Measurements from ENCODE around the gene PAK3.
A peak's percentile ranks its signal among the peaks of the same experiment; 100 is the strongest.

Gene PAK3

GRCh38 chrX:111095974-111096895 lies at the start of gene PAK3:
PAK3 (plus strand) TSS chrX:111096191; CDS start chrX:111123104, 26,913 bp downstream.
- Histone ChIP-seq H3K27me3 (no peaks in the 10 kb centered on the region), H3K4me1 (peaks cover 0 to 15% (median 4%) of the 10 kb centered on the region in 4 donors), H3K36me3 (no peaks in the 10 kb centered on the region), H3K4me3 (peak within 1 kb of the TSS; percentile 75 to 81), H3K9me3 (no peaks in the 10 kb centered on the region), H3K27ac (peak within 1 kb of the TSS; percentile 90 to 93)
- TF ChIP-seq CTCF (IDR thresholded peaks at IDR 0.05): no peak
- peak; percentile 66 to 82 for DNase-seq
- intact Hi-C loops (cut with DNase I; ENCODE audit: low total_unique reads): no loop called here

- H3K27ac ChIP-seq: no peak overlapping the region
- H3K4me3 ChIP-seq: no peak overlapping the region
- no peaks in the 10 kb centered on the region for H3K4me1 ChIP-seq
- no peaks in the 10 kb centered on the region for H3K27me3 ChIP-seq
- H3K9me3 ChIP-seq: no peaks in the 10 kb centered on the region
- intact Hi-C loops (cut with DNase I; ENCODE audit: low total_unique reads): no loop called here
- DNase-seq: no peak
- no peak for TF ChIP-seq CTCF (IDR thresholded peaks at IDR 0.05)
- no peaks in the 10 kb centered on the region for H3K36me3 ChIP-seq
Observed at GRCh38 chrX:111047575-111047974, 48.4 kb upstream of the PAK3 start.

- H3K4me1 ChIP-seq: no peaks in the 10 kb centered on the region
- DNase-seq: no peak
- no peak overlapping the region for H3K27ac ChIP-seq
- no peak overlapping the region for H3K4me3 ChIP-seq
- no peaks in the 10 kb centered on the region for H3K36me3 ChIP-seq
- no peaks in the 10 kb centered on the region for H3K9me3 ChIP-seq
- no peak for TF ChIP-seq CTCF (IDR thresholded peaks at IDR 0.05)
- intact Hi-C loops (cut with DNase I; ENCODE audit: low total_unique reads): no loop called here
- no peaks in the 10 kb centered on the region for H3K27me3 ChIP-seq
Observed at GRCh38 chrX:111052478-111052877, 43.5 kb upstream of the PAK3 start.

- Histone ChIP-seq H3K9me3 (no peaks in the 10 kb centered on the region), H3K27ac (no peak overlapping the region), H3K4me3 (no peak overlapping the region), H3K36me3 (no peaks in the 10 kb centered on the region), H3K4me1 (no peaks in the 10 kb centered on the region), H3K27me3 (no peaks in the 10 kb centered on the region)
- intact Hi-C loops (cut with DNase I; ENCODE audit: low total_unique reads): no loop called here
- TF ChIP-seq CTCF (IDR thresholded peaks at IDR 0.05): no peak
- no peak for DNase-seq
Observed at GRCh38 chrX:111071542-111072277, 24.3 kb upstream of the PAK3 start.

- DNase-seq: no peak
- no peaks in the 10 kb centered on the region for H3K4me1 ChIP-seq
- no peak overlapping the region for H3K4me3 ChIP-seq
- no peak overlapping the region for H3K27ac ChIP-seq
- H3K9me3 ChIP-seq: no peaks in the 10 kb centered on the region
- no peaks in the 10 kb centered on the region for H3K27me3 ChIP-seq
- intact Hi-C loops (cut with DNase I; ENCODE audit: low total_unique reads): no loop called here
- no peaks in the 10 kb centered on the region for H3K36me3 ChIP-seq
- no peak for TF ChIP-seq CTCF (IDR thresholded peaks at IDR 0.05)
Observed at GRCh38 chrX:111083081-111083480, 12.9 kb upstream of the PAK3 start.
